ENCODE measurements around the gene TBC1D8. TPM values are rescaled to one million over a fixed set of nuclear protein-coding genes. Genes with fewer than 3 reads are reported as not detected.

The TBC1D8 gene
- total RNA-seq, 2 experiments from 2014 or later = 0.29 to 0.70 TPM

DNA sequence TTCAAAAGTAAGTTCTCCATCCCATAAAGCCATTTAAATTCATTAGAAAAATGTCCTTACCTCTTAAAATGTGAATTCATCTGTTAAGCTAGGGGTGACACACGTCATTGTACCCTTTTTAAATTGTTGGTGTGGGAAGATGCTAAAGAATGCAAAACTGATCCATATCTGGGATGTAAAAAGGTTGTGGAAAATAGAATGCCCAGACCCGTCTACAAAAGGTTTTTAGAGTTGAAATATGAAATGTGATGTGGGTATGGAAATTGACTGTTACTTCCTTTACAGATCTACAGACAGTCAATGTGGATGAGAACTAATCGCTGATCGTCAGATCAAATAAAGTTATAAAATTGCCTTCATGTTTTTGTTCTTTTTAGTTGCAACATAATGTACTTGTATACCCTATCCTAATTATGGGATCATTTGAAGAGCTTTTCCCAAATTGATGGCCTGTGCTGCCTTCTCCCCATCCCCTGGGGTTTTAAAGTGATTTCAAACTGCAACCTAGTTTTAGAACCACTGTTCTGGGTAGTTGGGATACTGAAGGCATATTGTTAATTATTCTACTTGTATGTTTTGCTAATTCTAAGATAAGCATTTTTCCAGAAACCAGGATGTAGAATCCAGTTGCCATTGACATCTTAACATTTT lies 145.0 kb downstream of the TBC1D8 start:
- peaks cover 78% of the 10 kb centered on the region for H3K36me3 Mint-ChIP-seq (ENCODE audit: low read depth)
- DNase-seq (no peak), ATAC-seq (no peak)
- peaks cover 5% of the 10 kb centered on the region for H3K9me3 Mint-ChIP-seq (ENCODE audit: insufficient read depth)
- peak overlapping the region; percentile 19 for H3K27ac Mint-ChIP-seq
- ChIA-PET CTCF (interaction anchor here (1.6 to 1.9 kb wide), 2 partner anchors 199 to 400 kb away, joined by 4 to 8 read pairs; no protein-coding TSS in a partner anchor), POLR2A (interaction anchor here (0.6 kb wide), 1 partner anchor 408 kb away, joined by 4 read pairs; no protein-coding TSS in a partner anchor)
- no peaks in the 10 kb centered on the region for H3K27me3 Mint-ChIP-seq (ENCODE audit: low read depth)
- no peak overlapping the region for H3K4me3 Mint-ChIP-seq
- peaks cover 63% of the 10 kb centered on the region for H3K4me1 Mint-ChIP-seq (ENCODE audit: low read depth)

GRCh38 chr2:101004620-101005325 lies 146.4 kb downstream of the TBC1D8 start:
- Mint-ChIP-seq H3K27ac (peak overlapping the region; percentile 96), H3K36me3 (ENCODE audit: low read depth) (peaks cover 72% of the 10 kb centered on the region), H3K4me1 (ENCODE audit: low read depth) (peaks cover 60% of the 10 kb centered on the region), H3K27me3 (ENCODE audit: low read depth) (no peaks in the 10 kb centered on the region), H3K4me3 (peak overlapping the region; percentile 94), H3K9me3 (ENCODE audit: insufficient read depth) (peaks cover 5% of the 10 kb centered on the region)
- ATAC-seq = no peak
- ChIA-PET CTCF (interaction anchor here (1.6 to 3.9 kb wide), 3 partner anchors 8 to 247 kb away, joined by 3 to 29 read pairs (median 21); no protein-coding TSS in a partner anchor), POLR2A (interaction anchor here (0.6 to 1.0 kb wide), 2 partner anchors 17 to 143 kb away, joined by 3 read pairs; no protein-coding TSS in a partner anchor)
- DNase-seq = no peak

GRCh38 chr2:101003278-101003775 lies 147.9 kb downstream of the TBC1D8 start:
- H3K27me3 Mint-ChIP-seq (ENCODE audit: low read depth) = peaks cover 3% of the 10 kb centered on the region
- H3K4me3 Mint-ChIP-seq = peak overlapping the region; percentile 94
- H3K27ac Mint-ChIP-seq = peak overlapping the region; percentile 96
- peaks cover 57% of the 10 kb centered on the region for H3K4me1 Mint-ChIP-seq (ENCODE audit: low read depth)
- POLR2A ChIA-PET = interaction anchor here (0.5 to 2.7 kb wide), 4 partner anchors 9 to 250 kb away, joined by 3 to 14 read pairs (median 7); no protein-coding TSS in a partner anchor
- peaks cover 5% of the 10 kb centered on the region for H3K9me3 Mint-ChIP-seq (ENCODE audit: insufficient read depth)
- ATAC-seq (no peak), DNase-seq (no peak)
- peaks cover 64% of the 10 kb centered on the region for H3K36me3 Mint-ChIP-seq (ENCODE audit: low read depth)
- CTCF ChIA-PET = interaction anchor here (1.4 to 3.9 kb wide), 6 partner anchors 10 to 408 kb away, joined by 4 to 29 read pairs (median 6); no protein-coding TSS in a partner anchor

DNA sequence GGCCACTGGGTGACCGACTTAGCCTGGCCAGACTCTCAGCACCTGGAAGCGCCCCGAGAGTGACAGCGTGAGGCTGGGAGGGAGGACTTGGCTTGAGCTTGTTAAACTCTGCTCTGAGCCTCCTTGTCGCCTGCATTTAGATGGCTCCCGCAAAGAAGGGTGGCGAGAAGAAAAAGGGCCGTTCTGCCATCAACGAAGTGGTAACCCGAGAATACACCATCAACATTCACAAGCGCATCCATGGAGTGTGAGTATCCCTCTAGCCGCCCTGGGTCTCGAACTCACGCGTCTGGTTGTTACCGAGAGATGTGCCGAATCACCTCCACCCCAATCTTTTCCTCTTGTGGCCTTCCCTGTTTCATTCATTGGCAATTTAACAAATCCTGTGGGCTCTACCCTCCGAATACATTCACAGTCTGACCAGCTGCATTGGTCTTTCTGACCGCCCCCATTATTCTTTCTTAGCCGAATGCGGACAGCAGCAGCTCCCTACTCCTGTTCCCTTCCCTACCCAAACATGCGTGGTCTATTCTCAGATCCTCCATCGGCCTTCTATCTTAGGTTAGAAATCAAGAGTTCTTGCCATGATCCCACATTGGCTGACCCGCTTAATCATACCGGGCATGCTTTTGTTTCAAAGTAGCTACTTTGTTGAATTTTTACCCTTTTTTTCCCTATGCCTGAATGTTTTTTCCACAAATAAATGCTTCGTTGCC lies 148.5 kb downstream of the TBC1D8 start:
- Mint-ChIP-seq H3K36me3 (ENCODE audit: low read depth) (peaks cover 58% of the 10 kb centered on the region), H3K27me3 (ENCODE audit: low read depth) (peaks cover 3% of the 10 kb centered on the region), H3K27ac (peak overlapping the region; percentile 96), H3K9me3 (ENCODE audit: insufficient read depth) (peaks cover 5% of the 10 kb centered on the region), H3K4me1 (ENCODE audit: low read depth) (peaks cover 51% of the 10 kb centered on the region), H3K4me3 (peak overlapping the region; percentile 94)
- ATAC-seq (no peak), DNase-seq (no peak)
- ChIA-PET POLR2A (interaction anchor here (0.6 to 2.7 kb wide), 11 partner anchors 10 to 361 kb away, joined by 3 to 14 read pairs (median 5); no protein-coding TSS in a partner anchor), CTCF (interaction anchor here (1.0 to 3.9 kb wide), 9 partner anchors 10 to 408 kb away, joined by 3 to 29 read pairs (median 4); no protein-coding TSS in a partner anchor)

DNA sequence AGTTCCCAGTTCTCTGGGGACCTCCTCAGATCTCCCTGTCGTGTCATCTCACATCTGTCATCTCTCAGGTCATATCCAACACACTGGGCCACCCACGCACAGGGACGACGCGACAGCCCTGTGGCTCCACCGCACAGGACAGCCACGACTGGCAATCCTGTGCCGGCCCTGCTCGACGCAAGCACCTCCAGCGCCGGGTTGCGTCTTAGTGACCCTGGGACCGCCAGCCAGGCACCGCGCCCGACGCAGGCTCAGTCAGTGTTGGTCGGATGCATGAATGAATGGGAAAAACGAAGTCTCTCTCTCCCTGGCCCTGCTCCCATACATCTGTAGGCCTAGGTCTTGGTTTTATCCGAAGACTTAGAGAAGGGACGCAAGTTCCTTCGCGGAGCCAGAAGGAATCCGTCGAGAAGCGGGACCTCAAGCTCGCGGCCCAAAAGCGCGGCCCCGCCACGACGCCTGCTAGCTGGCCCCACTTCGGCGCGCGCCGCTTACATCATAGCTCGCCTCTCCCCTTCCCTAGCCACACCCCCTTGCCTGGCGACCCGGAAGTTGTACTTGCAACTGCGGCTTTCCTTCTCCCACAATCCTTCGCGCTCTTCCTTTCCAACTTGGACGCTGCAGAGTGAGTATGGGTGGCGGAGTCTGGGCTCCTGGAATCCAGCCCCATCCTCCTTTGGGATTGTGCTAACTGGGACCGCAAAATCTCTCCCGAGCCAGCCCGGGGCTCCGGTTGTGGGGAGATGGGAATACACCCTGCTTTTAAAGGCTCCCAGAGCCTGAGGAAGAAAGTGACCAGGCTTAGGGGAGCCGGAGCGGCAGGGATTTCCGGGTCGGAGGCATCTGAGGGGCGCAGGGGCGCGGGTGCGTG lies 149.3 kb downstream of the TBC1D8 start, which contains the start of gene RPL31:
TSS of gene RPL31 (plus strand) at position 599 of the 871 bp plus-strand sequence. CDS start 413 bp downstream, outside the sequence.
- peak within 1 kb of the TSS; percentile 94 for H3K4me3 Mint-ChIP-seq
- peak within 1 kb of the TSS; percentile 96 for H3K27ac Mint-ChIP-seq
- H3K4me1 Mint-ChIP-seq (ENCODE audit: low read depth) = peaks cover 44% of the 10 kb centered on the region
- peaks cover 5% of the 10 kb centered on the region for H3K9me3 Mint-ChIP-seq (ENCODE audit: insufficient read depth)
- ChIA-PET POLR2A (interaction anchor here (0.6 to 2.7 kb wide), 14 partner anchors 11 to 439 kb away, joined by 3 to 14 read pairs (median 4); partner anchors contain the start of gene PDCL3), CTCF (interaction anchor here (0.6 to 3.9 kb wide), 10 partner anchors 11 to 411 kb away, joined by 3 to 29 read pairs (median 4); no protein-coding TSS in a partner anchor)
- peaks cover 52% of the 10 kb centered on the region for H3K36me3 Mint-ChIP-seq (ENCODE audit: low read depth)
- DNase-seq = peak; percentile 98
- peaks cover 3% of the 10 kb centered on the region for H3K27me3 Mint-ChIP-seq (ENCODE audit: low read depth)
- ATAC-seq = peak; percentile 95

DNA sequence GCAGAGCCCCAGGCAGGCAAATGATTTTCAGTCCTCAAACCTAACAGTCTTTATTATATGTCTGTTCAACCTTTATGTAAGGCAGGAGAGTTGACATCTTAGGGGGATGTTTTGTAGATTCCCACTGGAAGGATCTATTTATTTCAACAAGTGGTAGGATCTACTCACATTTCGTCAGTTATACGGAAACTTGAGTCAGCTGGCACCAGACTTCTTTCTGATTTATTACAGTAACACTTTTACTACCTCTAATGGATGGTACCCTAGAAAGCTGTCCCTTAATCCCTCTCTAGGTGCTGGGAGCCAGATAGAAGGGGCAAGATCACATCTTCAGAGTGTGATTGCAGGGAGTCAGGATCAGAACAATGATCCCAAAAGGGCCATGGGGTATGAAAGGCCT lies 151.2 kb downstream of the TBC1D8 start:
- H3K9me3 Mint-ChIP-seq (ENCODE audit: insufficient read depth) = peaks cover 5% of the 10 kb centered on the region
- H3K4me1 Mint-ChIP-seq (ENCODE audit: low read depth) = peaks cover 26% of the 10 kb centered on the region
- POLR2A ChIA-PET = no interaction called here
- no peak for DNase-seq
- CTCF ChIA-PET = interaction anchor here (1.5 kb wide), 1 partner anchor 9 kb away, joined by 3 read pairs; no protein-coding TSS in a partner anchor
- H3K4me3 Mint-ChIP-seq = no peak overlapping the region
- no peak overlapping the region for H3K27ac Mint-ChIP-seq
- no peak for ATAC-seq
- H3K36me3 Mint-ChIP-seq (ENCODE audit: low read depth) = peaks cover 35% of the 10 kb centered on the region
- H3K27me3 Mint-ChIP-seq (ENCODE audit: low read depth) = peaks cover 3% of the 10 kb centered on the region

DNA sequence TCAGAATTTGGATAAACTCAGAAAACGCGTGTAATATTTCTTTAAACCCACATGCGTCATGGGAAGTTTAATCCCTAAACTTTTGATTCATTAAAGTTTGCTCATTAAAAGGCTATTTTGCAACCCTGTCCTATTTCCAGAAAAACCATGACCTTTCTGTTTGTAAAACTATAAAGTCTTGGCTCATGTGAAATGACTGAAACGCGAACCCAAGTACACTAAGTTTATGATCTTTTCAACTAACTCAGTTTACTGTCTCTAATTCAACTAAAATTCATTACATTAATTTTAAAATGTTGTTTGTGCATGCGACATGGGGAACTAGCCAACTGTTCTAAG lies 153.0 kb downstream of the TBC1D8 start:
- Mint-ChIP-seq H3K27ac (no peak overlapping the region), H3K36me3 (ENCODE audit: low read depth) (peaks cover 17% of the 10 kb centered on the region), H3K27me3 (ENCODE audit: low read depth) (peaks cover 3% of the 10 kb centered on the region), H3K9me3 (ENCODE audit: insufficient read depth) (peaks cover 5% of the 10 kb centered on the region), H3K4me3 (no peak overlapping the region), H3K4me1 (ENCODE audit: low read depth) (peaks cover 9% of the 10 kb centered on the region)
- no peak for DNase-seq
- ChIA-PET POLR2A (no interaction called here), CTCF (interaction anchor here (1.3 to 2.1 kb wide), 3 partner anchors 11 to 15 kb away, joined by 4 to 5 read pairs (median 5); no protein-coding TSS in a partner anchor)
- ATAC-seq = no peak

- ChIA-PET CTCF (interaction anchor here (1.9 to 2.1 kb wide), 2 partner anchors 10 to 15 kb away, joined by 4 to 5 read pairs; no protein-coding TSS in a partner anchor), POLR2A (no interaction called here)
- H3K27ac Mint-ChIP-seq = no peak overlapping the region
- H3K36me3 Mint-ChIP-seq (ENCODE audit: low read depth) = peaks cover 12% of the 10 kb centered on the region
- peaks cover 5% of the 10 kb centered on the region for H3K9me3 Mint-ChIP-seq (ENCODE audit: insufficient read depth)
- peaks cover 3% of the 10 kb centered on the region for H3K27me3 Mint-ChIP-seq (ENCODE audit: low read depth)
- ATAC-seq = no peak
- H3K4me3 Mint-ChIP-seq = no peak overlapping the region
- no peak for DNase-seq
- peaks cover 9% of the 10 kb centered on the region for H3K4me1 Mint-ChIP-seq (ENCODE audit: low read depth)
Observed at GRCh38 chr2:100997509-100998234, 153.5 kb downstream of the TBC1D8 start.

- no peaks in the 10 kb centered on the region for H3K9me3 Mint-ChIP-seq (ENCODE audit: insufficient read depth)
- no peak overlapping the region for H3K27ac Mint-ChIP-seq
- H3K4me3 Mint-ChIP-seq = no peak overlapping the region
- no peaks in the 10 kb centered on the region for H3K4me1 Mint-ChIP-seq (ENCODE audit: low read depth)
- DNase-seq (no peak), ATAC-seq (no peak)
- H3K27me3 Mint-ChIP-seq (ENCODE audit: low read depth) = peaks cover 3% of the 10 kb centered on the region
- POLR2A ChIA-PET = no interaction called here
- CTCF ChIA-PET = interaction anchor here (0.8 to 1.7 kb wide), 2 partner anchors 386 to 400 kb away, joined by 3 to 4 read pairs; no protein-coding TSS in a partner anchor
- H3K36me3 Mint-ChIP-seq (ENCODE audit: low read depth) = no peaks in the 10 kb centered on the region
Observed at GRCh38 chr2:100995309-100996075, 155.7 kb downstream of the TBC1D8 start.
